ENCODE data around the gene LAMA2. TPM values are rescaled to one million over a fixed set of nuclear protein-coding genes. Genes with fewer than 3 reads are reported as not detected.

Gene LAMA2
- total and polyA plus RNA-seq, 2 donors from 2014 or later: 2.2 to 20.8 TPM

GRCh38 chr6:128882560-128882959 is 378 bp upstream of the LAMA2 start:
- no peak for TF ChIP-seq CTCF (IDR thresholded peaks at IDR 0.05; ENCODE audit: borderline replicate concordance, extremely low read depth, insufficient read depth)
- no peak overlapping the region for H3K27ac ChIP-seq (ENCODE audit: low read depth in 2 of 2, low read length in 2 of 2)
- H3K36me3 ChIP-seq (ENCODE audit: control insufficient read depth in 2 of 3, insufficient read depth in 3 of 3, low read length in 3 of 3): no peaks in the 10 kb centered on the region
- H3K27me3 ChIP-seq (ENCODE audit: control insufficient read depth, insufficient read depth, low read length): no peaks in the 10 kb centered on the region
- H3K9ac ChIP-seq (ENCODE audit: low read length in 3 of 3): no peak overlapping the region
- DNase-seq (no peak), FAIRE-seq (no peak)
- intact Hi-C loops (cut with DNase I): no loop called here
- H3K4me1 ChIP-seq (ENCODE audit: control insufficient read depth in 2 of 3, insufficient read depth in 2 of 3, low read depth in 1 of 3, low read length in 3 of 3): no peaks in the 10 kb centered on the region
- H3K4me3 ChIP-seq (ENCODE audit: low read length in 3 of 3): peak overlapping the region in 1 of 3 donors; percentile 59
- no peaks in the 10 kb centered on the region for H3K9me3 ChIP-seq (ENCODE audit: control insufficient read depth in 2 of 3, insufficient read depth in 1 of 3, low read length in 3 of 3)

- no peaks in the 10 kb centered on the region for H3K27me3 ChIP-seq (ENCODE audit: control insufficient read depth, insufficient read depth, low read length)
- no peaks in the 10 kb centered on the region for H3K4me1 ChIP-seq (ENCODE audit: control insufficient read depth in 2 of 3, insufficient read depth in 2 of 3, low read depth in 1 of 3, low read length in 3 of 3)
- DNase-seq (peak in 1 of 5 donors; percentile 2), FAIRE-seq (no peak)
- no peak overlapping the region for H3K9ac ChIP-seq (ENCODE audit: low read length in 3 of 3)
- TF ChIP-seq CTCF (IDR thresholded peaks at IDR 0.05; ENCODE audit: borderline replicate concordance, extremely low read depth, insufficient read depth): no peak
- intact Hi-C loops (cut with DNase I): no loop called here
- peak overlapping the region in 2 of 3 donors; percentile 18 to 23 for H3K4me3 ChIP-seq (ENCODE audit: low read length in 3 of 3)
- no peaks in the 10 kb centered on the region for H3K36me3 ChIP-seq (ENCODE audit: control insufficient read depth in 2 of 3, insufficient read depth in 3 of 3, low read length in 3 of 3)
- H3K9me3 ChIP-seq (ENCODE audit: control insufficient read depth in 2 of 3, insufficient read depth in 1 of 3, low read length in 3 of 3): no peaks in the 10 kb centered on the region
- H3K27ac ChIP-seq (ENCODE audit: low read depth in 2 of 2, low read length in 2 of 2): no peak overlapping the region
Observed at GRCh38 chr6:128883906-128884305, 968 bp downstream of the LAMA2 start.

- Histone ChIP-seq H3K27ac (ENCODE audit: low read depth in 2 of 2, low read length in 2 of 2) (no peak overlapping the region), H3K4me3 (ENCODE audit: low read length in 3 of 3) (no peak overlapping the region), H3K27me3 (ENCODE audit: control insufficient read depth, insufficient read depth, low read length) (no peaks in the 10 kb centered on the region), H3K9me3 (ENCODE audit: control insufficient read depth in 2 of 3, insufficient read depth in 1 of 3, low read length in 3 of 3) (no peaks in the 10 kb centered on the region), H3K36me3 (ENCODE audit: control insufficient read depth in 2 of 3, insufficient read depth in 3 of 3, low read length in 3 of 3) (no peaks in the 10 kb centered on the region), H3K4me1 (ENCODE audit: control insufficient read depth in 2 of 3, insufficient read depth in 2 of 3, low read depth in 1 of 3, low read length in 3 of 3) (no peaks in the 10 kb centered on the region), H3K9ac (ENCODE audit: low read length in 3 of 3) (no peak overlapping the region)
- intact Hi-C loops (cut with DNase I): no loop called here
- FAIRE-seq (no peak), DNase-seq (no peak)
- TF ChIP-seq CTCF (IDR thresholded peaks at IDR 0.05; ENCODE audit: borderline replicate concordance, extremely low read depth, insufficient read depth): no peak
Observed at GRCh38 chr6:128885381-128885780, 2.4 kb downstream of the LAMA2 start.

GRCh38 chr6:128886706-128887105 is 3.8 kb downstream of the LAMA2 start:
- Histone ChIP-seq H3K4me1 (ENCODE audit: control insufficient read depth in 2 of 3, insufficient read depth in 2 of 3, low read depth in 1 of 3, low read length in 3 of 3) (no peaks in the 10 kb centered on the region), H3K9me3 (ENCODE audit: control insufficient read depth in 2 of 3, insufficient read depth in 1 of 3, low read length in 3 of 3) (no peaks in the 10 kb centered on the region), H3K27ac (ENCODE audit: low read depth in 2 of 2, low read length in 2 of 2) (no peak overlapping the region), H3K36me3 (ENCODE audit: control insufficient read depth in 2 of 3, insufficient read depth in 3 of 3, low read length in 3 of 3) (no peaks in the 10 kb centered on the region), H3K27me3 (ENCODE audit: control insufficient read depth, insufficient read depth, low read length) (no peaks in the 10 kb centered on the region), H3K4me3 (ENCODE audit: low read length in 3 of 3) (no peak overlapping the region), H3K9ac (ENCODE audit: low read length in 3 of 3) (no peak overlapping the region)
- intact Hi-C loops (cut with DNase I): no loop called here
- no peak for DNase-seq
- FAIRE-seq: no peak
- TF ChIP-seq CTCF (IDR thresholded peaks at IDR 0.05; ENCODE audit: borderline replicate concordance, extremely low read depth, insufficient read depth): no peak

All from kidney (tissue), 14 donors.